Cardiac muscle cell (in vitro differentiated cells and primary cell): Measurements from ENCODE around the gene PPHLN1. TPM values are rescaled to one million over a fixed set of nuclear protein-coding genes. Genes with fewer than 3 reads are reported as not detected.

Experiments used
- DNase-seq, 2 donors: peaks; one replicate each; pipeline versions ENCODE4 v3.0.0 to v3.0.0-alpha.2; 2010 to 2017; ENCODE audit warnings: low read depth in 1 of 2, low spot score in 1 of 2
- H3K27ac ChIP-seq: fragments of 200-600 bp; sonication (generic); 2 replicates; pipeline ENCODE4 v1.5.1; 2016
- H3K27me3 ChIP-seq: fragments of 200-600 bp; sonication (generic); 2 replicates; pipeline ENCODE4 v1.6.0; 2016; ENCODE audit warnings: control low read depth
- H3K36me3 ChIP-seq: fragments of 200-600 bp; sonication (generic); 2 replicates; pipeline ENCODE4 v1.5.1; 2016; ENCODE audit warnings: control low read depth
- H3K4me1 ChIP-seq: fragments of 200-600 bp; sonication (generic); 2 replicates; pipeline ENCODE4 v1.8.1; 2017; ENCODE audit warnings: low read depth, mild to moderate bottlenecking, mixed run types
- H3K4me3 ChIP-seq: fragments of 200-600 bp; sonication (generic); 2 replicates; pipeline ENCODE4 v1.5.1; 2016; ENCODE audit warnings: mild to moderate bottlenecking
- H3K9me3 ChIP-seq: fragments of 200-600 bp; sonication (generic); 2 replicates; pipeline ENCODE4 v1.5.1; 2017; ENCODE audit warnings: low read depth, mild to moderate bottlenecking, control low read depth
- CTCF ChIP-seq: IDR thresholded peaks from 2 replicates; pipeline ENCODE4 v1.5.1; 2012; ENCODE audit warnings: low read depth, mild to moderate bottlenecking, low read length
- polyA plus RNA-seq: library from polyadenylated mRNA; unstranded; fragments of >200 nt; fragmentation: Nextera tagmentation; extraction: Ambion mirVana; gene quantifications from 2 replicates; pipeline ENCODE4 v1.2.1, GENCODE V29; 2016
- total RNA-seq: library from RNA; depleted of rRNA; stranded (reverse); fragments of >200 nt; gene quantifications from 2 replicates; pipeline ENCODE4 v1.2.3, GENCODE V29; 2016

The PPHLN1 gene
- total and polyA plus RNA-seq, 2 experiments from 2014 or later: 70.6 to 77.6 TPM

GRCh38 chr12:42450248-42450647 is 124.3 kb downstream of the PPHLN1 start:
- peak in 1 of 2 donors; percentile 25 for DNase-seq
- H3K4me3 ChIP-seq: no peak overlapping the region
- TF ChIP-seq CTCF: no peak
- H3K4me1 ChIP-seq: peaks cover 6% of the 10 kb centered on the region
- no peaks in the 10 kb centered on the region for H3K27me3 ChIP-seq
- H3K36me3 ChIP-seq: peaks cover 7% of the 10 kb centered on the region
- no peaks in the 10 kb centered on the region for H3K9me3 ChIP-seq
- peak overlapping the region; percentile 16 for H3K27ac ChIP-seq

- no peak for TF ChIP-seq CTCF
- Histone ChIP-seq H3K4me3 (no peak overlapping the region), H3K4me1 (peaks cover 9% of the 10 kb centered on the region), H3K36me3 (peaks cover 65% of the 10 kb centered on the region), H3K9me3 (no peaks in the 10 kb centered on the region), H3K27me3 (no peaks in the 10 kb centered on the region), H3K27ac (peak overlapping the region; percentile 69)
- DNase-seq: no peak
Observed at GRCh38 chr12:42458575-42458974, 132.6 kb downstream of the PPHLN1 start.

- Histone ChIP-seq H3K4me3 (no peak overlapping the region), H3K27me3 (no peaks in the 10 kb centered on the region), H3K4me1 (peaks cover 4% of the 10 kb centered on the region), H3K9me3 (no peaks in the 10 kb centered on the region), H3K27ac (peak overlapping the region; percentile 42), H3K36me3 (peaks cover 73% of the 10 kb centered on the region)
- no peak for TF ChIP-seq CTCF
- DNase-seq: no peak
Observed at GRCh38 chr12:42459336-42459847, 133.4 kb downstream of the PPHLN1 start.

GRCh38 chr12:42462486-42462885 is 136.5 kb downstream of the PPHLN1 start:
- Histone ChIP-seq H3K4me3 (no peak overlapping the region), H3K9me3 (no peaks in the 10 kb centered on the region), H3K36me3 (peaks cover 93% of the 10 kb centered on the region), H3K27ac (peak overlapping the region; percentile 51), H3K4me1 (peaks cover 9% of the 10 kb centered on the region), H3K27me3 (no peaks in the 10 kb centered on the region)
- DNase-seq: no peak
- no peak for TF ChIP-seq CTCF

GRCh38 chr12:42463671-42464070 is 137.7 kb downstream of the PPHLN1 start:
- DNase-seq: no peak
- TF ChIP-seq CTCF: no peak
- Histone ChIP-seq H3K4me3 (no peak overlapping the region), H3K4me1 (peaks cover 5% of the 10 kb centered on the region), H3K9me3 (no peaks in the 10 kb centered on the region), H3K27ac (no peak overlapping the region), H3K27me3 (no peaks in the 10 kb centered on the region), H3K36me3 (peaks cover 90% of the 10 kb centered on the region)
